GM21576 (cell line): ENCODE data around the gene SLC2A2.
"Not testable (repeated sequence)": the region's sequence is repeated elsewhere in the genome, so short reads cannot be mapped to it uniquely, and the experiment has no call there.

Experiments
- ATAC-seq: cut with Tn5 transposase; IDR thresholded peaks from one replicate; pipeline ENCODE4 v1.9.1; 2021; ENCODE audit warnings: mild to moderate bottlenecking, moderate library complexity; ENCODE audit not compliant: unreplicated experiment

The SLC2A2 gene

DNA sequence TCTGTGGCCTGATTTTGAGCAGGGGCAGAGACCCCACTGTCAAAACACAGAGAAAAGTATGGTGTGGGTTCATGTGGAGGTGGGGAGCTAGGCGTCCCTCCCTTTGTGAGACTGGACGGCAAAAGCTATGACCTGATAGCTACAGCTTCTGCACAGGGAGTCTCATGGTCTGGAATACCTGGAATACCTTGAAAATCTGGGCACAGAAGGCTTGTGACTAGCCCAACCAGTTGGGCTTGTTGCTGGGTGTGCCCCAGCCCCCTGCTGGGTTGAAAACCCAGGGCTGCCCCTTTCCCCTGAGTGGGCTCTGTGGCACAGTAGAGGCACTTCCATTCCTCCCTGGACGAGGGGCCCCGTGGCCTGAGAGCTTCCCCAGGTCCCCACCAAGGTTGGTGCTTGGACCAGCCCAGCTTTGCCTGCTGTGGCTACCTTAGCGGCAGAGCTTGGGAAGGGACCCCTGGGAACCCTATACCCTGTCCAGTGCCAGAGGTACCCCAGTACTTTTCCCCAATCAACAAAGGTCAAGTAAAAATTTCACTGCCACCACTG lies 37.3 kb downstream of the SLC2A2 start:
- ATAC-seq = no peak

DNA sequence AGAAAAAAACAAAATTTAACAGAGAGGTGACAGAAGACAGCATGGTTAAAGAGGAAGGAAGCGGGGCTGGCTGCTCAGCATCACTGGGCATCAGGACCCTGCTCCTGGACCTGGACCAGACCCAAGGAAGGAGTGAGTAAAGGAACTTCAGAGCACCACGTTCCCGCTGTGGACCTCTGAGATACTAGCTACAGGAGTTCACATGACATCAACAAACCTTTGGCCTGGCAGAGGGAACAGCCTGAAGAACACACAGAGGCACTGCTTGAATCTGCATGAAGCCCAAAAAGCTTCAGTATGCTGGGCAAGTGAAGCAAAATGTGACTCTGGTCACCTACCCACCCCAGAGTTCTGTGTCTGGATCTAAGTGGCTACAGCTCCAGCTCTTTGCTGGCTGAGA lies 38.1 kb downstream of the SLC2A2 start:
- no peak for ATAC-seq

DNA sequence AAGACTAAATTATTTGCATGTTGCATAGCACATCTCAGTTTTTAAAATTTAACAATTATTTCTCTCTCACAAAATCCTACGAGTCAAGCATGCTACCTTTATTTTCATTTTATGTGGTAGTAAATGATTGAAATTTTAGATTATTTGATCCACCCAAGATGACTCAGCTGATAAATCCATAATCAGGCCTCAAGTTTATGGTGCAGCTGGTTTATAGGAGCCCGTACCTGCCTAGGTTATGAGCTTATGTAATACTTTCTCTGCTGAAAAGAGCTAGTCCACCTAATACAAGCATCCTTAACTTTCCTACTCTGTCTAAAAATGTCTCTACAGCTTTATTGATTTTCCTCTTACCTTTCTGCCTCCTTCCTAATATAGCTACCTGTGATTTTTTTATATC lies 41.2 kb downstream of the SLC2A2 start:
- no peak for ATAC-seq

DNA sequence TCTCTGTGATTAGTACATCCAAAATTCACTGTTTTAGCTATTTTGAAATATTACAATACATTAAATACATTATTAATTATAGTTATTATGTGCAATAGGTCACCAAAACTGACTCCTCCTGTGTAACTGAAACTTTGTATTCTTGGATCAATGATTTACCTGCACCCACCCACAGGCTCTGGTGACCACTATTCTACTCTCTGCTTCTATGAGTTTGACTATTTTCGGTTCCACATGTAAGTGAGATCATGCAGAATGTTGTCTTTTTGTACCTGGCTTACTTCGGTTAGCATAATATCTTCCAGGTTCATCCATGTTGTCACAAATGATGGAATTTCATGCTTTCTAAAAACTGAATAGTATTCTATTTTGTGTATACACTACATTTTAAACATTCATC lies 43.8 kb downstream of the SLC2A2 start:
- ATAC-seq = peak; percentile 85

DNA sequence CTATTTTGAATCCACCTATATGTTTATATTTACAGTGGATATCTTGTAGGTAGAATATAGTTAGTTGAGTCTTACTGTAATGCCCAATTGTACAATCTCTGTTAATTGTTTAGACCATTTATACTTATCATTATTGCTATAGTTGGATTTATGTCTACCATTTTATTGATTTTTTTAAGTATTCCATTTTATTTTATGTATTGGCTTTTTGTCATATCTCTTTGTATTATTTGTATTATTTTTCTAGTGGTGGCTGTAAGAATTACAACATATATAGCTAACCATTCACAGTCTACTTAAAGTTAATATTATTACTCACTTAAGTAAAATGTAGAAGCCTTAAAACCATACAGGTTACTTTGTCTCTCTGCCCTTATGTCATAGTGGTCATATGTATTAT lies 46.1 kb downstream of the SLC2A2 start:
- ATAC-seq = no peak

DNA sequence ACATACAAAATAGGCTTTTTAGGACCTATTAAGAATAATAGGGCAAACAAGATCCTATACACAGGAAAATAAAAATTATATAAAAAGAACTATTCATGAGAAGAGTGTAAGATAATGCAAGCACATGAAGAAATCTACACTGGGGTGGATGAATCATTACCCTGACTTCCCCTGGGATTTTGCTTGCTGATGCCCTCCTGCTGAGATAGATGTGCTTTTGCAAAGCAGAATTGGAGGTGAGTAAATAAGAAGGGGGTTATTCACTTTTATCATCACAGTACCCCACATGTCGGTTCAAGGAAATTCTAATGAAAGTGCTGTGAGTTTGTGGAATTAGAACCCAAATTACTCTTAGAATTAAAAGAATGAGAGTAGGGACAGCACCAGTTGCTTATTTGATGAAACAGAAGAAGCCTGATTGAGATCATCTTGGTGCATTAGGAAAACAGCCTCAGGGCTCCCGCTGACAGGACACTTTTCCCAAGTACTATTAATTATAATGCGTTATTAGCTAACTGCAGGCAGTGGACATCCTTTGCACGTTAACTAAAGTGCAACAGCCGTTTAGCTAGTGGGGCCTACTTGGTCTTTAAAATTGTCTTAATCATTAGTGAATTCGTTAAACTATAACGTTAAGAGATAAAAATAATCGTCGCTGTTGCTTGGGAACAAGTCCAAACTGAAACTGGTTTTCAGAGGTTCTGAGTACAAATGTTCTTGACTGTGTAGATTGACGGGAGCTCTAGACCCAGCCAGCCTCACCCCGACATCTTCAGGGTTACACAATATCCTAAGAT lies 48.4 kb downstream of the SLC2A2 start:
- ATAC-seq = no peak

DNA sequence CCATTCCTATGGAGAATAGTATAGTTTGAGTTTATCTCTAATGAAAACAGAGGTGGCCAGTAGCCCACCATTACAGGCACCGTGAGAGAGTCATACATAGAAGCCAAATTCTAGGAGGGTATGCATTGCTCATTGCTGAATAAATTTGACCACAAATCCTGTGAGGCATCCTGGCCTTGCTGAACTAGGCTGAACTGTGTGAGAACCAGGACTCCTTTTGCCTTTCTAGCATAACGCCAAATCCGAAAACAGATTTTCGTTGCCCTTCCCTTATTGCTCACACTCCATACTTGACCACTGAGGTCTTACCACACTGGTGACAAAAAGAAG lies 50.4 kb downstream of the SLC2A2 start:
- no peak for ATAC-seq

DNA sequence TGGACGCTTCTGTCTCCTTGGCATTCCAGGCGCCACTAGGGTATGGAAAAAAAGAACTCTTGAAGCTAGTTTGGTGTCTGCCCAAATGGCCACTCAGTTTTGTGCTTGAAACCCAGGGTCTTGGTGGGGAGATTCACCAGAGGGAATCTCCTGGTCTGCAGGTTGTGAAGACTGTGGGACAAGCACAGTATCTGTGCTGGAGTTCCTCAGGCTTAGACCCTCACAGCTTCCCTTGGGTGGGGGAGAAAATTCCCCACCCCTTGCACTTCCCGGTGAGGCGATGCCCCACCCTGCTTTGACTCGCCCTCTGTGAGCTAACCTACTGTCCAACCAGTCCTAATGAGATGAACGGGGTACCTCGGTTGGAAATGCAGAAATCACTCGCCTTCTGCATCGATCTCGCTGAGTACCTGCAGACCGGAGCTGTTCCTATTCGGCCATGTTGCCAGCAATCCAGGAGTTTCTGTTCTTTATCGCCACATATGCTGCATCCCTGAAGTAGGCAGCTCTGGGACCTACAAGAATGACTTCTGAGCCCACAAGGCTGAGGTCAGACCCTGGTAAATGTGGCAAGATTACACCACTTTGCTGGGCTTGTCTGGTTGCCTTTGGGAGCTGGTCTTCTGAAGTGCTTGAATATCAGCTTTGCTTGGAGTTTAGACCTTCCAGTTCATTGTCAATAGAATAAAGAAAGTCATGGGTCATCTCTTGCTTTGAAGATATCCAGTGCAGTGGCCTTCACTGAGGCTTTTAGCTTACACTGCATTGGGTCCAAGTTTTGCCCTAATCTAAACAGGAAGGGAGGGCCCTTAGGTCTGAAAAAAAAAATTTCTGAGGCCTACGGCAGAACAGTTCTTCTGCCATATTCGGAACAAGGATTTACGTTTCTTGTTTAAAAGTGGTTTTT lies 51.0 kb downstream of the SLC2A2 start:
- no peak for ATAC-seq

DNA sequence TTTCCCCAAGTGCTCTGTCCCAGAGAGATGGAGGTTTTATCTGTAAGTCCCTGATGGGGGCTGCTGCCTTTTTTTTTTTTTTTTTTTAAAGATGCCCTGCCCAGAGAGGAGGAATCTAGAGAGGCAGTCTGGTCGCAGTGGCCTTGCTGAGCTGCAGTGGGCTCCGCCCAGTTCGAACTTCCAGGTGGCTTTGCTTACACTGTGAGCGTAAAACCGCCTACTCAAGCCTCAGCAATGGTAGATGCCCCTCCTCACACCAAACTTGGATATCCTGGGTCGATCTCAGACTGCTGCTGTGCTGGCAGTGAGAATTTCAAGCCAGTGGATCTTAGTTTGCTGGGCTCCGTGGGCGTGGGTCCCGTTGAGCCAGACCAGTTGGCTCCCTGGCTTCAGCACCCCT lies 51.6 kb downstream of the SLC2A2 start:
- no peak for ATAC-seq

DNA sequence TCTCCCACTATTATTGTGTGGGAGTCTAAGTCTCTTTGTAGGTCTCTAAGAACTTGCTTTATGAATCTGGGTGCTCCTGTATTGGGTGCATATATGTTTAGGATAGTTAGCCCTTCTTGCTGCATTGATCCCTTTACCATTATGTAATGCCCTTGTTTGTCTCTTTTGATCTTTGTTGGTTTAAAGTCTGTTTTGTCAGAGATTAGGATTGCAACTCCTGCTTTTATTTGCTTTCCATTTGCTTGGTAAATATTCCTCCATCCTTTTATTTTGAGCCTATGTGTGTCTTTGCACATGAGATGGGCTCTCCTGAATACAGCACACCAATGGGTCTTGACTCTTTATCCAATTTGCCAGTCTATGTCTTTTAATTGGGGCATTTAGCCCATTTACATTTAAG lies 53.6 kb downstream of the SLC2A2 start:
- not testable (repeated sequence) for ATAC-seq

DNA sequence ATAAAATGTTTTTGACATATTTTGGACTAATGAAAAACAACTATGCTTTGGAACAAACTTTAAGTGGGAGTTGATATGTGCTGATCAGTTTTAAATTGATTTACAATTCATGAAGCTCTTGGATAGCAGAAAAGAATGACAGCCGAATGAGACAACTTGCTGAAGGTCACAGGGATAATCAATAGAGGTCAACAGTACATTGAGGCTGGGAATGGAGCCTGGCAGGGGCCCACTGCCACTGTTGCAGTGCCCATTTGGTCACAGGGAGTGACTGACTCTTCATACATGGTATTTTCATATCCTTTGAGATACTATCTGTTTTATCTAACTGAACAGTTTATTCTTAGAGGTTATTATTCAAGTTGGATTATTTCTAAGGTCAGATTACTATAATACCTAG lies 59.4 kb downstream of the SLC2A2 start:
- no peak for ATAC-seq

DNA sequence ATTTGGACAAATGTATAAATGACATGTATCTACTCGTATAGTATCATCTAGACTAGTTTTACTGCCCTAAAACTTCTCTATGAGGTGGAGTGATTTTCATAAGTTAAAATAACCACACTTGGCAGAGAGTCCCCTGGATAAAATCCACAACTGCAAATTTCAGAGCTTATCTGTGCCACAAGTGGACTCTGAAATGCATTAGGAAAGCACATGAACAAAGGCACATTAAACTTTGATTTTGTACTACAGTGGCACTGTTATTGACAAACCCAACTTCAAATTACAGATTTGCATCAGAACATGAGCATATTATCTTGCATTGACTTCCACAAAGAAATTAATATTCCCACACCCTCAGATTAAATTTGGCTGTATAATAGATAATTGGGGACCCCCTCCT lies 60.0 kb downstream of the SLC2A2 start:
- no peak for ATAC-seq

DNA sequence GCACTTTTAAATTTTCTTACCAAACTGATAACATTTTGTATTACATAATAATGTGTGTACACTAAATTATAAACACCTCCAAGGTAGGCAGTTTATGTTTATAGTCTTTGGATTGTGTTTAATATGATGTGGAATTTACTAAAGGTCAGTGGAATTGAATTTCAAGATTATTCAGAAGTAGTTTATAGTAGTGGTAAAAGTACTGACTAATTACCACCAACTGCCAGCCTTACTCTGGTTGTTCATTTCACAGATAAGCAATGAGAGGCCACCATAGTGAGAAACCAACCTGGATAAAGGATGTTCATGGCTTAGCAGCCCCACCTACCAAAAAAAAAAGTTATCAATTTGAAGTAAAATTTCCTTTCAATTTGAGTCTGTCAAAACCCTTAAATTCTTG lies 64.1 kb downstream of the SLC2A2 start:
- no peak for ATAC-seq

DNA sequence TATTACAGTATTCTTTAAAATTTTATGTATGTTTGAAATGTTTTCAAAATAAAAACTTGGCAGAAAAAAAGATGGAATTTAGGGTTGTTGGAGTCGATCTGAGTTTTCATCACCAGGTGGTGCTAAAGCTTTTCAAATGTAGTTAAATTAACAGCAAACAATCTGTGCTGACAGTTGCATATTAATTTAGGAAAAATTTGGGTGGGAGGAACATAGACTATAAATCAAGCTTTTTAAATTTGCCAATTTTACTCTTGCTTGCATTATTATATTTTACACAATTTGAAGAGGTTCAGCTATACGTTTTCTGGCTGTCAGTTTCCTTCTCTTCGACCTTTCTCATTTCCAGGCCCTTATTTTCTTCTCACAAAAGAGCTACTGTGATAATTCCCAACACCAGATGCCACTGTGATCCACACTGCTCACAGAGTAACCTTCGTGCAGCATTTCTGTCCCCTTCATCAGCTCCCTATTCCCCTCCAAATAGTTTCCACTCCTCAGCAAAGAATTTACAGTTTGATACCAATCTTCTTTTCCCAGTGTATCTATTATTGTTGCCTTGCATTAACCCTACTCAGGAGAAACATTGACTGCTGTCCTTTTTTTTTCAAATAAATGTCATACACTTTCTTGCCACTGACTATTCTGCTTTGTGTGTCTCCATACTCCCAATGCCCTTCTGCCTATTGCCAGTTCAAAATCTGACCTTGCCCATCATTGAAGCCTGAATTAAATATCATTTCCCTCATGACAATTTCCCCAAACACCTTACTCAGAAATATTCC lies 64.7 kb downstream of the SLC2A2 start:
- no peak for ATAC-seq

DNA sequence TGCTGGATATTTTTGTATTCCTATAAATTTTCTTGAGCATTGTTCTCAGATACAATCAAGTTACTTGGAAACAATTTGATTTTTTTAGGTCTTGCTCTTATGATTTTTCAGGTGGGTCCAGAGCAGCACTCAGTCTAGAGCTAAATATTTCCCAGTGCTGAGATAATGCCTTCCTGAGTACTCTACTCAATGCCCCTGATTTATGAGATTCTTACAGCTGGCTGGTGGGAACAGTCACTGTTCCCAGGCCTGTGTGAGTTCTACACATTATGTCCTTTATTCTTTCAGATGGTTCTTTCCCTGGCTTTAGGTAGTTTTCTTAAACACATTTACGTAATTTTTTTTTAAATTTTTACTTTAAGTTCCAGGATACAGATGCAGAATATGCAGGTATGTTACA lies 67.1 kb downstream of the SLC2A2 start:
- no peak for ATAC-seq

DNA sequence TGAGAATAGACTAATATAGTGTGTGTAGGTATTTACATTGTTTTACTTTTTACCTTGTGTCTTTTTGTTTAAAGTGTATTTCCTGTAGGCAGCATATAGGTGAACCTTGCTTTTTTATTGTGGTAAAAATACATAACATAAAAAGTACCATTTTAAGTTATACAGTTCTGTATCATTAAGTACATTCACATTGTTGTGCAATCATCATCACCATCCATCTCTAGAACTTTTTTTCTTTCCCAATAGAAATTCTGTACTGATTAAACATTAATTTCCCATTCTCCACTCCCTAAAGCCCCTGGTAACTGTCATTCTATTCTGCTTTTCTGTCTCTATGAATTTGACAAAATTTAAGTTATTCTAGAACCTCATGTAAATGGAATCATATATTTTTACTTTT lies 69.9 kb downstream of the SLC2A2 start:
- no peak for ATAC-seq

DNA sequence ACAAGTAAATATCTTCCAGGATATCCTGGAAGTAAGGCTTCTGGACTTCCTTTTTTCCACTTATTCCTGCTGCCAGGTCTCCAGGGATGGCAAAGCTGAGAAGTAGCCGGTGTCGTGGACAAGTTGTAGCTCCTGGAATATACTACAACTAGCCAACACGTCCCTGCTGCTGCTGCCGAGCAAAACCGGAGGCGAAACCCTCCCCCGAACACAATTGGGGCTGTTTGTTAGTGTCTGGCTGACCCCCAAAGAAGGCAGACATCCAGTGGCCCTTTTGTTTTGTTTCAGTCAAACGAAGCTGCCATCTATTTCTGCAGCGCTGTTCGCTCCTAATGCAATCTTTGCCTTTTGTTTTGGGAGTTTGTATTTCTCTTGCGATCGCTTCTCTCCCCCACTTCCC lies 72.8 kb downstream of the SLC2A2 start:
- no peak for ATAC-seq

DNA sequence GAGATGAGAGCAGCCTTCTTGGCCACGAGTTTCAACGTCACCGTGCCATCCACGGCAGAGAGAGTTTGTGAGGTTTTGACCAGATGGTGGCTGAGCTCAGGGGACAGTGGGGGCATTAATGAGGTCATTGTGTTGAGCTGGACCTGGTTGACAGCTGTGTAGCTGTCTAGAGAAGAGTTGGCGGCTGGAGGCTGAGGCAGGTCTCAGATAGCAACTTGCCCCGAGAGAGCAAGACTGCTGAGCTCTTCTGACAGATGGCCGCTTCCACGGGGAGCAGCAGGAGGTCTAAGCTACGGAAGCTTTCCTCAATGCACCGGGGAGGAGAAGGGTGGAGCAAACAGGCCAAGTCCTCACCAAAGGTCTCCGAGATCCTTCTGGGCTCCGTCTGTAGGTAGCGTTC lies 73.3 kb downstream of the SLC2A2 start:
- ATAC-seq = no peak

DNA sequence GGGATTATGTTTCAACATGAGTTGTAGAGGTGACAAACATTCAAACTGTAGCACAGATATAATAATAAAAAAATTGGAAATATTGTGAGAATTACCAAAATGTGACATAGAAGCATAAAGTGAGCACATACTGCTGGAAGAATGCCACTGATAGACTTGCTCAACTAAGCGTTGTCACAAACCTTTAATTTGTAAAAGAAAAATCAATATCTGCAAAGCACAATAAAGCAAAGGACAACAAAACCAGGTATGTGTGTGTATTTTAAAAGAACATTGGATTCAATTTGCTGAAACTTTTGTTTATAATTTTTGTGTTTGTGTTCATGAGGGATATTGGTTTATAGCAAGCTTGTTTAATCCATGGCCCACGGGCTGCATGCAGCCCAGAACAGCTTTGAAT lies 77.3 kb downstream of the SLC2A2 start:
- ATAC-seq = no peak

DNA sequence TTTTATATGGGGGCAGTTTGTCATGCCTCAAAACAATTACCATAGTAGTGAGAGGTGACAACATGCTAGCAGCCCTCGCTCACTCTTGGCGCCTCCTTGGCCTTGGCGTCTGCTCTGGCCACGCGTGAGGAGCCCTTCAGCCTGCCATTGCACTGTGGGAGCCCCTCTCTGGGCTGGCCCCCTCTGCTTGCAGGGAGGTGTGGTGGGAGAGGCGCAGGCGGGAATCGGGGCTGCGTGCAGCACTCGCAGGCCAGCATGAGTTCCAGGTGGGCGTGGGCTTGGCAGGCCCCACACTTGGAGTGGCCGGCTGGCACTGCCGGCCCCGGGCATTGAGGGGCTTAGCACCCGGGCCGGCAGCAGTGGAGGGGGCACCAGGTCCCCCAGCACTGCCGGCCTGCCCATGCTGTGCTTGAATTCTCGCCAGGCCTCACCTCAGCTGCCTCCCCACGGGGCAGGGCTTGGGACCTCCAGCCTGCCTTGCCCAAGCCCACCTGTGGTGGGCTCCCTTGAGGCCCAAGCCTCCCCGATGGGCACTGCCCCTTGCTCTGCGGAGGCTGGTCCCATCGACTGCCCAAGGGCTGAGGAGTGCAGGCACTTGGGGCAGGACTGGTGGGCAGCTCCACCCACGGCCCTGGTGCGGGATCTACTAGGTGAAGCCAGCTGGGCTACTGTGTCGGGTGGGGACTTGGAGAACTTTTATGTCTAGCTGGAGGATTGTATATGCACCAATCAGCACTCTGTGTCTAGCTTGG lies 79.3 kb downstream of the SLC2A2 start:
- ATAC-seq = no peak
